GM10266 (cell line): ENCODE results near the gene SAP30L.

Experiments
- DNase-seq: peaks from one replicate; pipeline ENCODE4 v3.0.0; 2012; ENCODE audit errors: extremely low spot score
- CTCF ChIP-seq: IDR thresholded peaks from 2 replicates; pipeline ENCODE4 v1.5.1; 2012; ENCODE audit warnings: mild to moderate bottlenecking, low read depth; ENCODE audit not compliant: control insufficient read depth, insufficient read depth; ENCODE audit errors: missing control alignments

SAP30L gene

GRCh38 chr5:154498994-154499393, 53.2 kb downstream of the SAP30L start:
- no peak for TF ChIP-seq CTCF
- no peak for DNase-seq

GRCh38 chr5:154501566-154501965, 55.8 kb downstream of the SAP30L start:
- TF ChIP-seq CTCF, result no peak
- DNase-seq, result no peak

- no peak for TF ChIP-seq CTCF
- no peak for DNase-seq
Measured at GRCh38 chr5:154502180-154502579, 56.4 kb downstream of the SAP30L start.

GRCh38 chr5:154503698-154504039, 57.9 kb downstream of the SAP30L start:
- DNase-seq, result no peak

GRCh38 chr5:154505567-154505966, 59.8 kb downstream of the SAP30L start:
- DNase-seq, result no peak
- no peak for TF ChIP-seq CTCF

More at GRCh38 chr5:154503698-154504039, 57.9 kb downstream of the SAP30L start:
- no peak for TF ChIP-seq CTCF

GRCh38 chr5:154506049-154506715, 60.4 kb downstream of the SAP30L start:
- DNase-seq, result no peak
- TF ChIP-seq CTCF, result no peak

- no peak for DNase-seq
- TF ChIP-seq CTCF, result no peak
Measured at GRCh38 chr5:154506716-154507080, 60.9 kb downstream of the SAP30L start.
